ENCODE measurements around the gene ATP6AP2.
A peak's percentile ranks its signal among the peaks of the same experiment; 100 is the strongest.

ATP6AP2 gene

GRCh38 chrX:40542208-40542607 is 38.6 kb upstream of the ATP6AP2 start:
- no peak for DNase-seq (ENCODE audit: low read depth, low spot score)
- POLR2A ChIA-PET: no interaction called here
- CTCF ChIA-PET: no interaction called here

DNA sequence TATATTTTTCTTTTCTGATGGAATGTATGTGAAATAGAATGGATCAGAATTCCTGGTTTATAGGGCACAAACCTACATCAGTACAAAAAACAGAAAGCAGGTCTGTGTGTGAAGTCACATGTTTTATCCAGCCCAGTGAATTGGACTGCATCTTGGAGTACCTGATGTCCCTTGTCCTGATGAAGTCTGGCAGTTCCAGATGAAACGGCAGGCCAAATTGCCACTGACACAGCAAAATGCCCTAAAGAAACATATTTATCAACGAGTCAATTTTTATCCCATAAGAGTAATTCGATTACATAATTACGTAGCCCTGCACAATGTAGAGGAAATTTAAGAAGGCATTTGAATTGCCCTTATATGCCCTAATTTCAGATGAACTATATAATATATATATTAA is 37.8 kb upstream of the ATP6AP2 start:
- TF ChIP-seq CTCF (IDR thresholded peaks at IDR 0.05; ENCODE audit: insufficient read depth, low read length, missing control alignments): no peak
- ChIA-PET POLR2A (no interaction called here), CTCF (interaction anchor here (1.3 to 2.3 kb wide), 7 partner anchors 12 to 724 kb away, joined by 3 to 17 read pairs (median 6); partner anchors contain the start of gene CXorf38)
- no peak for DNase-seq (ENCODE audit: low read depth, low spot score)
- H3K4me3 ChIP-seq (ENCODE audit: low read depth, low read length): no peak overlapping the region

More at GRCh38 chrX:40542208-40542607, 38.6 kb upstream of the ATP6AP2 start:
- TF ChIP-seq CTCF (IDR thresholded peaks at IDR 0.05; ENCODE audit: insufficient read depth, low read length, missing control alignments): no peak
- H3K4me3 ChIP-seq (ENCODE audit: low read depth, low read length): no peak overlapping the region

GRCh38 chrX:40543661-40544328 is 37.0 kb upstream of the ATP6AP2 start:
- peak; percentile 25 for TF ChIP-seq CTCF (IDR thresholded peaks at IDR 0.05; ENCODE audit: insufficient read depth, low read length, missing control alignments)
- no peak for DNase-seq (ENCODE audit: low read depth, low spot score)
- no peak overlapping the region for H3K4me3 ChIP-seq (ENCODE audit: low read depth, low read length)
- ChIA-PET CTCF (interaction anchor here (0.6 to 2.3 kb wide), 29 partner anchors 10 to 753 kb away, joined by 3 to 17 read pairs (median 4); partner anchors contain the start of gene CXorf38), POLR2A (no interaction called here)

DNA sequence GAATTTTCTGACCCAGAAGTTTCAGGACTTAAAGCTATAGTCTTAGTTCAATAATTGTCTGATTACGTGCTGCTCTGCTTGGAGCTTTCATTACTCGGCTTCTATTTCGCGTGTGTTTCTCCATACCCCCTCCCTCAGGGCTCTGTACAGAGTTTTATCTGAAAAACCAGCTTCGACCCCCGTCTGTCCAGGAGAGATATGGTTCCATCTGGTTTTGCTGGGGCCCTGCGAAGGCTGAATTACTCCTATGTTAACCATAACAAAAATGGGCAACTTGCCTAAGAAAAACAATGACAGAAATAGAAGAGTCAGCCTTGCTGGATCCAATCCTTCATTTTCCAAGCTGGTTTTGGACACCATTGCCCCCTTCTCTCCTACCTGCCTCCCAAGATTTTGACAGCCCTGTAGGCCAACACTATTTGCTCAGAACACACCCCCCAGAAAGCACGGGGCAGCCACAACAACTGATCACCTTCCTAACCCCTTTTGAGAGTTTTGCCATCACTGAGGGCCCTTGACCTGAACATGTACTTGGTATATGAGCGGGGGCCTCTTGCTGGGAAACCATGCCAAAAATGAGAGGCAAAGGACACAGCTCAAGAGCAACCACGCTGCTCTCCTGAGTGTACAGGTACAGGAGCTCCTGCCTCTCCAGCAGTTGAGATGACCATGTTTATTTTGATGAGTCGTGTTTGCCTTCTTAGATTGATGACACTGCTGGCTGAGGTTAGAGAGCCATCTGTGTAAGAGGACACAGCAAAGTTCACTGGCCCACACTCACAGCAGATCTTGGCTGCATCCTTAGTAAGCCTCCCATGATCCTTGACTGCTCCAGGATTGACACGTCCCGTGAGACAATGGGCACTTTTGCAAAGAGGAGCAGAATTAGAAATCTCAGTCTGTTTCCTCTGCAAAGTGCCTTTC is 36.2 kb upstream of the ATP6AP2 start:
- DNase-seq (ENCODE audit: low read depth, low spot score): no peak
- no peak for TF ChIP-seq CTCF (IDR thresholded peaks at IDR 0.05; ENCODE audit: insufficient read depth, low read length, missing control alignments)
- CTCF ChIA-PET: interaction anchor here (0.6 to 2.3 kb wide), 30 partner anchors 10 to 752 kb away, joined by 3 to 17 read pairs (median 4); partner anchors contain the start of gene CXorf38
- POLR2A ChIA-PET: no interaction called here
- H3K4me3 ChIP-seq (ENCODE audit: low read depth, low read length): no peak overlapping the region

DNA sequence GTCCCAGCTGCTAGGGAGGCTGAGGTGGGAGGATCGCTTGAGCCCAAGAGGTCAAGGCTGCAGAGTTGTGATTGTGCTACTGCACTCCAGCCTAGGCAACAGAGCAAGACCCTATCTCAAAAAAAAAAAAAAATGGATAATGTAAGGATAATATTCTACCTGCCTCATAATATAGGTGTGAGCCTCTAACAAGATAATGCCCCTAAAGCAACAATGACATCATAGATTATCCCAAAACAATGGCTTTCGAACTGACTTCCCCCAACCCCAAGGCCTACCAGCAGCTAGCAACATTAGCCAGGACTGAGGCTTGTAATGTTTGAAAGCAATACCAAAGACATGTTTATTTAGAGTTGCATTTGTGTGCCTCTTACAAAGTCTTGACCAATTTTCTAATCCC is 33.9 kb upstream of the ATP6AP2 start:
- DNase-seq (ENCODE audit: low read depth, low spot score): no peak
- H3K4me3 ChIP-seq (ENCODE audit: low read depth, low read length): no peak overlapping the region
- ChIA-PET POLR2A (no interaction called here), CTCF (no interaction called here)
- TF ChIP-seq CTCF (IDR thresholded peaks at IDR 0.05; ENCODE audit: insufficient read depth, low read length, missing control alignments): no peak

- H3K4me3 ChIP-seq (ENCODE audit: low read depth, low read length): no peak overlapping the region
- no peak for DNase-seq (ENCODE audit: low read depth, low spot score)
- CTCF ChIA-PET: no interaction called here
- POLR2A ChIA-PET: no interaction called here
- no peak for TF ChIP-seq CTCF (IDR thresholded peaks at IDR 0.05; ENCODE audit: insufficient read depth, low read length, missing control alignments)
Observed at GRCh38 chrX:40550066-40550465, 30.7 kb upstream of the ATP6AP2 start.
